Measurements from ENCODE around the gene OR4D1. TPM values are rescaled to one million over a fixed set of nuclear protein-coding genes. Genes with fewer than 3 reads are reported as not detected.
"Not testable (repeated sequence)": the region's sequence is repeated elsewhere in the genome, so short reads cannot be mapped to it uniquely, and the experiment has no call there.

OR4D1 gene
- total RNA-seq, 1 donor from 2014 or later = not detected

DNA sequence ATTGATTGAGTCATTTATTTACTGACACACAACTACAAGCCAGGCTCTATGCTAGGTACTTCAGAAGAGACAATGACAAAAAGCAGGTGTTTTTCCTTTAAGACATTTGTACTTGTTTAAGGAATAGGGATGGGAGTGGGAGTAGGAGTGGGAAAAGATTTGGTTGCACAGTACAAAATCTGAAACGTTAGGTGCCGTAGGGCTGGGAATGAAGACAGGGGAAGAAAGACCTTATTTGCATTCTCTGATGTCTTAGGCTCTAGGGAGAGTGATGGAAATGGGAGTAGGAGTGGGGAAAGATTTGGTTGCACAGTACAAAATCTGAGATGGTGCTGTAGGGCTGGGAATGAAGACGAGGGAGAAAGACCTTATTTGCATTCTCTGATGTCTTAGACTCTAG is 28.7 kb upstream of the OR4D1 start:
- H3K27me3 Mint-ChIP-seq = peaks cover 48% of the 10 kb centered on the region
- H3K4me1 Mint-ChIP-seq (ENCODE audit: unreplicated experiment) = no peaks in the 10 kb centered on the region
- TF ChIP-seq CTCF (conservative IDR thresholded peaks at IDR 0.05) = no peak
- no peak overlapping the region for H3K4me3 Mint-ChIP-seq
- H3K36me3 Mint-ChIP-seq = no peaks in the 10 kb centered on the region
- no peak for DNase-seq (ENCODE audit: extremely low spot score, unreplicated experiment)
- no peak overlapping the region for H3K27ac Mint-ChIP-seq
- no peaks in the 10 kb centered on the region for H3K9me3 Mint-ChIP-seq

DNA sequence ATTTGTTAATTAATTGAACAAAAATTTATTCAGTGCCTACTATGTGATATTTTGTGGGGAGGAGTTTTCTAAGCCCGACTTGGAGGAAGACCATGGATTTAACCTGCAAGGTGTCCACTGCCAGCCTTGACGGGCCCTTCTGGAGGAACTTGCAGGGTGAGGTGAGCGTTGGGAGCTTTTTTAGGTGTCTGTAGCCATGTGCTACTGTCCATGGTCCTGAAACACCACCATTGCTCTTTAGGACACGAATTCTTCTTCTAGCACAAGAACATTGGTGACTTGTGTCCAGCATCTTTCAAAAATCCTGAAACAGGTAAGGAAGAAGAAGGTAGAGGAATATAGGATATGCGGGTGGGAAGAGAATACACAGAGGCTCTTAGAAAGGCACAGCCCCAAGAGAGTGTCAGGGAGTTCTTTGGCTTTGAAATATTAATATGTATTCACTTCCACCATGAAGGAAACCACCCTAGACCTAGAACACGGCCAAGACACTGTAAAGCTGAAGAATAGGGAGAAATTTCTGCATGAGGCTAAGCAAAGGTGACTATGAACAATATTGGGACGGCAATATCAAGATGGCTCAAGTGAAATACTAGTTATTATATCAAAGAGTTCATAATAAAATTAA is 27.9 kb upstream of the OR4D1 start:
- Mint-ChIP-seq H3K27me3 (peaks cover 43% of the 10 kb centered on the region), H3K36me3 (no peaks in the 10 kb centered on the region), H3K4me3 (no peak overlapping the region), H3K4me1 (ENCODE audit: unreplicated experiment) (no peaks in the 10 kb centered on the region), H3K9me3 (no peaks in the 10 kb centered on the region), H3K27ac (no peak overlapping the region)
- no peak for DNase-seq (ENCODE audit: extremely low spot score, unreplicated experiment)
- no peak for TF ChIP-seq CTCF (conservative IDR thresholded peaks at IDR 0.05)

- H3K36me3 Mint-ChIP-seq = no peaks in the 10 kb centered on the region
- peak; percentile 49 for TF ChIP-seq CTCF (conservative IDR thresholded peaks at IDR 0.05)
- no peak overlapping the region for H3K27ac Mint-ChIP-seq
- H3K9me3 Mint-ChIP-seq = no peaks in the 10 kb centered on the region
- peaks cover 46% of the 10 kb centered on the region for H3K27me3 Mint-ChIP-seq
- no peak for DNase-seq (ENCODE audit: extremely low spot score, unreplicated experiment)
- H3K4me3 Mint-ChIP-seq = no peak overlapping the region
- H3K4me1 Mint-ChIP-seq (ENCODE audit: unreplicated experiment) = no peaks in the 10 kb centered on the region
Observed at GRCh38 chr17:58121925-58122324, 26.3 kb upstream of the OR4D1 start.

GRCh38 chr17:58127846-58128245 is 20.3 kb upstream of the OR4D1 start:
- H3K27me3 Mint-ChIP-seq = peaks cover 56% of the 10 kb centered on the region
- H3K4me1 Mint-ChIP-seq (ENCODE audit: unreplicated experiment) = no peaks in the 10 kb centered on the region
- H3K36me3 Mint-ChIP-seq = no peaks in the 10 kb centered on the region
- H3K4me3 Mint-ChIP-seq = no peak overlapping the region
- no peaks in the 10 kb centered on the region for H3K9me3 Mint-ChIP-seq
- H3K27ac Mint-ChIP-seq = no peak overlapping the region
- no peak for DNase-seq (ENCODE audit: extremely low spot score, unreplicated experiment)
- TF ChIP-seq CTCF (conservative IDR thresholded peaks at IDR 0.05) = no peak

DNA sequence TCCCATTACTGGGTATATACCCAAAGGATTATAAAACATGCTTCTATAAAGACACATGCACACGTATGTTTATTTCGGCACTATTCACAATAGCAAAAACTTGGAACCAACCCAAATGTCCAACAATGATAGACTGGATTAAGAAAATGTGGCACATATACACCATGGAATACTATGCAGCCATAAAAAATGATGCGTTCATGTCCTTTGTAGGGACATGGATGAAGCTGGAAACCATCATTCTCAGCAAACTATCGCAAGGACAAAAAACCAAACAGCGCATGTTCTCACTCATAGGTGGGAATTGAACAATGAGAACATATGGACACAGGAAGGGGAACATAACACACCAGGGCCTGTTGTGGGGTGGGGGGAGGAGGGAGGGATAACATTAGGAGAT is 15.5 kb upstream of the OR4D1 start:
- DNase-seq (ENCODE audit: extremely low spot score, unreplicated experiment); H3K4me1 Mint-ChIP-seq (ENCODE audit: unreplicated experiment); H3K36me3 Mint-ChIP-seq; H3K27ac Mint-ChIP-seq; H3K9me3 Mint-ChIP-seq; H3K4me3 Mint-ChIP-seq: not testable (repeated sequence)
- peaks cover 76% of the 10 kb centered on the region for H3K27me3 Mint-ChIP-seq

DNA sequence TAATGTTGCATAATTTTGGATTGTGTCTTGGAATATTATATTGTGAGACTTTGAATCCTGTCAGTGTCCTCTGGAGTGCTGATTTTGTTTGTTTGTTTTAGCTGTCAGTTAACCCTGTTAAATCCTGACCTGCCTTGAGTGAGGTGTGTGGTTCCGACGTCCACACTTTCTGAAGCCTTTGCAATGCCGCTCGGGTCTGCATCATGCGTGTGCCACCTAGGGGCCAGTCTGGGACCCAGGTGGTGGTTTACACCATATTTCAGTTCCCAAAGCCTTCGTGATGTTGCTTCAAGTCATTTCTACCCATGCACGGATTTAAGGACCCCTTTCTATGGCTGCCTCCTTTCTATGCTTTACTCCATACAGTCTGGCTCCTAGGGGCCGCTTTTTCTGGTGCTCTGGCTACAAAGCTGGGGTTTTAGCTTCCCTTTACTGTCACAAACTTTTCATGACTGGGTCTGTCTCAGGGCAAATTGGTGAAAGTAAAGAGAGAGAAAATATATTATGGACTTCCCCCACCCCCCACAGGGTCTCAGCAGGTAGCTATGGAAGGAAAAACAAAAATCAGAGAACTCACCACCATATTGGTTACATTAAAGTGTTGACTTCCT is 11.4 kb upstream of the OR4D1 start:
- H3K27me3 Mint-ChIP-seq = peaks cover 81% of the 10 kb centered on the region
- TF ChIP-seq CTCF (conservative IDR thresholded peaks at IDR 0.05) = peak; percentile 61

More for the DNA sequence above, 11.4 kb upstream of the OR4D1 start:
- H3K4me1 Mint-ChIP-seq (ENCODE audit: unreplicated experiment) = no peaks in the 10 kb centered on the region
- DNase-seq (ENCODE audit: extremely low spot score, unreplicated experiment) = no peak
- H3K27ac Mint-ChIP-seq = no peak overlapping the region
- no peak overlapping the region for H3K4me3 Mint-ChIP-seq
- no peaks in the 10 kb centered on the region for H3K9me3 Mint-ChIP-seq
- H3K36me3 Mint-ChIP-seq = no peaks in the 10 kb centered on the region
